ENCODE data around the gene PSTK. TPM values are rescaled to one million over a fixed set of nuclear protein-coding genes. Genes with fewer than 3 reads are reported as not detected.

PSTK gene
- total and polyA plus RNA-seq, 9 of the 15 experiments (the other 6 are each of a cell fraction or from before 2014, with no cell fraction given), result 13.2 to 49.7 (median 18.9) TPM

GRCh38 chr10:122980209-122981065 lies at the start of gene PSTK (continued):
- TF ChIP-seq, protein P1, sequence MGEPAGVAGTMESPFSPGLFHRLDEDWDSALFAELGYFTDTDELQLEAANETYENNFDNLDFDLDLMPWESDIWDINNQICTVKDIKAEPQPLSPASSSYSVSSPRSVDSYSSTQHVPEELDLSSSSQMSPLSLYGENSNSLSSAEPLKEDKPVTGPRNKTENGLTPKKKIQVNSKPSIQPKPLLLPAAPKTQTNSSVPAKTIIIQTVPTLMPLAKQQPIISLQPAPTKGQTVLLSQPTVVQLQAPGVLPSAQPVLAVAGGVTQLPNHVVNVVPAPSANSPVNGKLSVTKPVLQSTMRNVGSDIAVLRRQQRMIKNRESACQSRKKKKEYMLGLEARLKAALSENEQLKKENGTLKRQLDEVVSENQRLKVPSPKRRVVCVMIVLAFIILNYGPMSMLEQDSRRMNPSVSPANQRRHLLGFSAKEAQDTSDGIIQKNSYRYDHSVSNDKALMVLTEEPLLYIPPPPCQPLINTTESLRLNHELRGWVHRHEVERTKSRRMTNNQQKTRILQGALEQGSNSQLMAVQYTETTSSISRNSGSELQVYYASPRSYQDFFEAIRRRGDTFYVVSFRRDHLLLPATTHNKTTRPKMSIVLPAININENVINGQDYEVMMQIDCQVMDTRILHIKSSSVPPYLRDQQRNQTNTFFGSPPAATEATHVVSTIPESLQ (CRISPR knock-in tag; IDR thresholded peaks at IDR 0.05), result no peak
- TF ChIP-seq ARID1B (IDR thresholded peaks at IDR 0.05) (no peak), ZFP1 (CRISPR knock-in tag; IDR thresholded peaks at IDR 0.05) (no peak), XRCC4 (IDR thresholded peaks at IDR 0.05; ENCODE audit: extremely low read depth, insufficient read depth, insufficient read length) (no peak), SMAD2 (IDR thresholded peaks at IDR 0.05; ENCODE audit: low read depth, low read length) (no peak), DIDO1 (tag; IDR thresholded peaks at IDR 0.05; ENCODE audit: low read depth) (peak; percentile 64), POLR2B (IDR thresholded peaks at IDR 0.05; ENCODE audit: low read depth, partially characterized antibody) (peak; percentile 81), SMARCA4 (IDR thresholded peaks at IDR 0.05) (no peak), ZNF780A (CRISPR knock-in tag; IDR thresholded peaks at IDR 0.05) (no peak), ZC3H11A (IDR thresholded peaks at IDR 0.05; ENCODE audit: low read depth, low read length) (no peak), HCFC1 (IDR thresholded peaks at IDR 0.05; ENCODE audit: low read depth, low read length) (peak; percentile 72), KAT8 (IDR thresholded peaks at IDR 0.05; ENCODE audit: low read depth) (no peak), SNAPC5 (CRISPR knock-in tag; IDR thresholded peaks at IDR 0.05) (no peak), USF1 (CRISPR knock-in tag; IDR thresholded peaks at IDR 0.05) (no peak), OTX1 (CRISPR knock-in tag; IDR thresholded peaks at IDR 0.05) (no peak), POLR3G (IDR thresholded peaks at IDR 0.05; ENCODE audit: extremely low read depth, insufficient read length, insufficient replicate concordance) (no peak), ZNF449 (CRISPR knock-in tag; IDR thresholded peaks at IDR 0.05) (no peak)
- TF ChIP-seq, protein P2, sequence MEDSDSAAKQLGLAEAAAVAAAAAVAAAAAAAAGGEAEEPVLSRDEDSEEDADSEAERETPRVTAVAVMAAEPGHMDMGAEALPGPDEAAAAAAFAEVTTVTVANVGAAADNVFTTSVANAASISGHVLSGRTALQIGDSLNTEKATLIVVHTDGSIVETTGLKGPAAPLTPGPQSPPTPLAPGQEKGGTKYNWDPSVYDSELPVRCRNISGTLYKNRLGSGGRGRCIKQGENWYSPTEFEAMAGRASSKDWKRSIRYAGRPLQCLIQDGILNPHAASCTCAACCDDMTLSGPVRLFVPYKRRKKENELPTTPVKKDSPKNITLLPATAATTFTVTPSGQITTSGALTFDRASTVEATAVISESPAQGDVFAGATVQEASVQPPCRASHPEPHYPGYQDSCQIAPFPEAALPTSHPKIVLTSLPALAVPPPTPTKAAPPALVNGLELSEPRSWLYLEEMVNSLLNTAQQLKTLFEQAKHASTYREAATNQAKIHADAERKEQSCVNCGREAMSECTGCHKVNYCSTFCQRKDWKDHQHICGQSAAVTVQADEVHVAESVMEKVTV (CRISPR knock-in tag; IDR thresholded peaks at IDR 0.05), result no peak
- TF ChIP-seq, protein P3, sequence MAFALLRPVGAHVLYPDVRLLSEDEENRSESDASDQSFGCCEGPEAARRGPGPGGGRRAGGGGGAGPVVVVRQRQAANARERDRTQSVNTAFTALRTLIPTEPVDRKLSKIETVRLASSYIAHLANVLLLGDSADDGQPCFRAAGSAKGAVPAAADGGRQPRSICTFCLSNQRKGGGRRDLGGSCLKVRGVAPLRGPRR (CRISPR knock-in tag; IDR thresholded peaks at IDR 0.05), result no peak
- TF ChIP-seq, protein P4, sequence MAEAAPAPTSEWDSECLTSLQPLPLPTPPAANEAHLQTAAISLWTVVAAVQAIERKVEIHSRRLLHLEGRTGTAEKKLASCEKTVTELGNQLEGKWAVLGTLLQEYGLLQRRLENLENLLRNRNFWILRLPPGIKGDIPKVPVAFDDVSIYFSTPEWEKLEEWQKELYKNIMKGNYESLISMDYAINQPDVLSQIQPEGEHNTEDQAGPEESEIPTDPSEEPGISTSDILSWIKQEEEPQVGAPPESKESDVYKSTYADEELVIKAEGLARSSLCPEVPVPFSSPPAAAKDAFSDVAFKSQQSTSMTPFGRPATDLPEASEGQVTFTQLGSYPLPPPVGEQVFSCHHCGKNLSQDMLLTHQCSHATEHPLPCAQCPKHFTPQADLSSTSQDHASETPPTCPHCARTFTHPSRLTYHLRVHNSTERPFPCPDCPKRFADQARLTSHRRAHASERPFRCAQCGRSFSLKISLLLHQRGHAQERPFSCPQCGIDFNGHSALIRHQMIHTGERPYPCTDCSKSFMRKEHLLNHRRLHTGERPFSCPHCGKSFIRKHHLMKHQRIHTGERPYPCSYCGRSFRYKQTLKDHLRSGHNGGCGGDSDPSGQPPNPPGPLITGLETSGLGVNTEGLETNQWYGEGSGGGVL (CRISPR knock-in tag; IDR thresholded peaks at IDR 0.05), result no peak

Data from K562 (cell line).